A549 treated with CpdA at 1 μM for 4 hours (cell line): ENCODE results near the gene PTPN2. TPM values are rescaled to one million over a fixed set of nuclear protein-coding genes. Genes with fewer than 3 reads are reported as not detected.

Experiments used
- total RNA-seq: library from RNA; stranded (reverse); fragments of 200-300 nt; extraction: Qiagen RNA extraction; gene quantifications from 5 replicates; pipeline ENCODE4 v1.2.3, GENCODE V29; 2022; ENCODE audit warnings: low read depth

Gene PTPN2
- 23.3 to 25.9 TPM (median 24.4 TPM) in 5 replicates for total RNA-seq

DNA sequence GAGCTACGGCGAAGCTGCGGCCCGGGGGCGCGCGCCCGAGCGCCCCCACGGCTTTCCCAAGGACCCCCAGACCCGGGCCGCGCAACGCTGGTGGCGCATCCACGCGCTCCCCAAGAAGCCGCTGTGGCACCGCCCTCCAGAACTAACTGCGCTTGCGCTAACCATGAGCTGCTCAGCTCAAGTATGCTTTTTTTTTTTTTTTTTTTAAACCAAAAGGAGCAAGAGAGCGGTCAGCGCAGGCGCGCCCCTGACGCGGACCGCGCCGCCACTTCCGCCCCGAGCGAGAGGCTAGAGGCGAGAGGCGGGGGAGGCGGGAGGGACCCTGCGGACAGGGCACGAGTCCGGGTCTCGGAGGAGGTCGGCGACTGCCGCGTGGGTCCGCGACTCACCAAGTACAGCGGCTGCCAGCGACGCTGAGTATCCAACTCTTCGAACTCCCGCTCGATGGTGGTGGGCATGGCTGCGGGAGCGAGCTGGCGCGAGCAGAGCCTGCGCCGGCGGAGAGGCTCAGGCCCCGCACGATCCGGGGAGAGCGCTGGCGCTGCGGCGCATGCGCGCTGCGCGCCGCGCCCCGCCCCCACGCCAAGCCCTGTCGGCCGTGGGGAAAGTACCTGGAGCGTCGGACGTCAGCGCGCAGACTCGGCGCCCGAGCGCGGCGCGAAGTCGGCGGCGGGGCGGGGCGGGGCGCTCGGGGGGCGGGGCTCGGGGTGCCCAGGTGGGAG is at the start of gene PTPN2:
PTPN2 (minus strand) TSS at position 554 of the 722 bp plus-strand sequence; CDS start at position 458, 96 bp downstream.

Other genes starting within 250 kb of the PTPN2 start
- gene SPIRE1, start 226.1 kb downstream of the PTPN2 start, total RNA-seq = 11.5 to 20.6 TPM (median 15.4 TPM) in 5 replicates
- gene CEP76, start 181.5 kb downstream of the PTPN2 start, total RNA-seq = 6.8 to 8.3 TPM (median 7.9 TPM) in 5 replicates
- 71.4 to 77.8 TPM (median 74.4 TPM) in 5 replicates for gene PSMG2, start 181.2 kb downstream of the PTPN2 start, total RNA-seq
- 26.1 to 29.2 TPM (median 27.4 TPM) in 5 replicates for gene SEH1L, start 63.8 kb upstream of the PTPN2 start, total RNA-seq
- 7.7 to 11.8 TPM (median 8.6 TPM) in 5 replicates for gene CEP192, start 107.1 kb upstream of the PTPN2 start, total RNA-seq